Breast epithelium (tissue), 3 donors: Measurements from ENCODE around the gene ZSWIM8.

ENCODE experiments used
- POLR2A ChIP-seq: fragments of 450-650 bp; IDR thresholded peaks from one replicate; pipeline ENCODE4 v1.6.1; 2016; ENCODE audit warnings: antibody characterized with exemption, mild to moderate bottlenecking, moderate library complexity
- POLR2AphosphoS5 ChIP-seq, 3 donors: sonication (generic); formaldehyde crosslinking; IDR thresholded peaks; one replicate each; pipeline ENCODE4 v1.6.1; 2017; ENCODE audit warnings: antibody characterized with exemption in 3 of 3
- TF ChIP-seq, protein P1 (sequence below), 3 donors: fragments of 450-650 bp; IDR thresholded peaks; one replicate each; pipeline ENCODE4 v1.5.1; 2016 to 2017; ENCODE audit warnings: antibody characterized with exemption in 3 of 3, mild to moderate bottlenecking in 3 of 3, moderate library complexity in 3 of 3

GRCh38 chr10:73843261-73843660 is 57.9 kb downstream of the ZSWIM8 start:
- TF ChIP-seq, protein P1, sequence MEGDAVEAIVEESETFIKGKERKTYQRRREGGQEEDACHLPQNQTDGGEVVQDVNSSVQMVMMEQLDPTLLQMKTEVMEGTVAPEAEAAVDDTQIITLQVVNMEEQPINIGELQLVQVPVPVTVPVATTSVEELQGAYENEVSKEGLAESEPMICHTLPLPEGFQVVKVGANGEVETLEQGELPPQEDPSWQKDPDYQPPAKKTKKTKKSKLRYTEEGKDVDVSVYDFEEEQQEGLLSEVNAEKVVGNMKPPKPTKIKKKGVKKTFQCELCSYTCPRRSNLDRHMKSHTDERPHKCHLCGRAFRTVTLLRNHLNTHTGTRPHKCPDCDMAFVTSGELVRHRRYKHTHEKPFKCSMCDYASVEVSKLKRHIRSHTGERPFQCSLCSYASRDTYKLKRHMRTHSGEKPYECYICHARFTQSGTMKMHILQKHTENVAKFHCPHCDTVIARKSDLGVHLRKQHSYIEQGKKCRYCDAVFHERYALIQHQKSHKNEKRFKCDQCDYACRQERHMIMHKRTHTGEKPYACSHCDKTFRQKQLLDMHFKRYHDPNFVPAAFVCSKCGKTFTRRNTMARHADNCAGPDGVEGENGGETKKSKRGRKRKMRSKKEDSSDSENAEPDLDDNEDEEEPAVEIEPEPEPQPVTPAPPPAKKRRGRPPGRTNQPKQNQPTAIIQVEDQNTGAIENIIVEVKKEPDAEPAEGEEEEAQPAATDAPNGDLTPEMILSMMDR (IDR thresholded peaks at IDR 0.05), result no peak
- TF ChIP-seq POLR2AphosphoS5 (IDR thresholded peaks at IDR 0.05), result no peak
- no peak for TF ChIP-seq POLR2A
